Colonic mucosa (tissue), 4 donors: ENCODE measurements around the gene MPDU1. TPM values are rescaled to one million over a fixed set of nuclear protein-coding genes. Genes with fewer than 3 reads are reported as not detected.
A peak's percentile ranks its signal among the peaks of the same experiment; 100 is the strongest.

Experiments used
- DNase-seq: peaks from one replicate; pipeline ENCODE4 v3.0.0-alpha.2; 2020
- H3K27ac ChIP-seq: fragments of 200-600 bp; one replicate; pipeline ENCODE4 v1.8.0; 2021
- H3K27me3 ChIP-seq: fragments of 200-600 bp; one replicate; pipeline ENCODE4 v1.8.0; 2021
- H3K36me3 ChIP-seq: fragments of 200-600 bp; one replicate; pipeline ENCODE4 v1.8.0; 2021
- H3K4me1 ChIP-seq: fragments of 200-600 bp; one replicate; pipeline ENCODE4 v1.8.0; 2021; ENCODE audit warnings: mild to moderate bottlenecking
- H3K4me3 ChIP-seq: fragments of 200-600 bp; one replicate; pipeline ENCODE4 v1.8.0; 2021
- H3K9ac ChIP-seq, 2 donors: one replicate each; pipeline ENCODE4 v1.7.0; 2013; ENCODE audit warnings: control low read depth in 2 of 2, low read depth in 2 of 2, low read length in 2 of 2
- H3K9me3 ChIP-seq: fragments of 200-600 bp; one replicate; pipeline ENCODE4 v1.8.0; 2021
- intact Hi-C: fragments of 100-400 bp; cut with DNase I; formaldehyde crosslinking; loops from one replicate; pipeline ENCODE4 v1.14.1; 2022
- total RNA-seq, 2 donors: library from RNA; stranded (reverse); fragmentation: NEBNext Ultra II Directional in 1 of 2; extraction: Animal tissue kit (Norgen Biotek cat#: 25700) in 1 of 2; gene quantifications; one replicate each; pipeline ENCODE4 v1.2.1, GENCODE V29; 2021
- TF ChIP-seq, protein P1 (sequence below): fragments of 200-600 bp; IDR thresholded peaks from one replicate; pipeline ENCODE4 v1.8.0; 2022; ENCODE audit warnings: antibody characterized with exemption, mild to moderate bottlenecking
- donor health status: healthy.
- donor health status: DM: no; HTN: no; CAD: no.
- donor health status: DM: no; HTN: no; CAD: no.

Gene MPDU1
- total RNA-seq, 2 donors from 2014 or later: 80.1 to 111 TPM

DNA sequence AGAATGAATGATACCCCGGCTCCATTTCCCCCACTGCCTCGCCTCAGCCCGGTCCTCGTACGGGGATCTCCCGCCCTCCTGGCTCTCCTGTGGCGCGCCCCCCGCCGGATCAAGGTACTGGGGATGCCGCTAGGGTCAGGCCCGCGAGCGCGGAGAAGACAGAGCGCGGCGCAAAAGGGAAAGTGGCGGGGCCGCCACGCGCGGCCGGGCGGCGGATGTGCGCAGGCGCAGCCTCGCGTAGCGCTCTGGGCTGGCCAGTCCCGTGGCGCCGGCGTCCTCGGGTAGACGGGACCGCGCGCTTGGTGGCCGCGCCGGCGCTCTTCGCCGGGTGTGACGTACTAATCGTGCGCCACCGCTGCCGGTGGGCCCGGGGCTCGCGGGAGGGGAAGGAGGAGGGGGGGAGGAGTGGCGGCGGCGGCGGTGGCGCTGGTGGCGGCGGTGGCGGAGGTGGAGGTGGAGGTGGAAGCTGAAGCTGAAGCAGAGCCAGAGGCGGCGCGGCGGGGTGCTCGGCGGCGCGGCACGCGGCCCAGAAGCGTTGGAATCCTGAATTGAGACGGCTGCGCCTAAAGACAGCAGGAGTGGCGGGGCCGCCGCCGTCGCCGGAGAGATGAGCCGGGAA lies 22.0 kb upstream of the MPDU1 start, which contains the start of gene SENP3:
Gene SENP3, plus strand, starts transcription at position 331 of the 619 bp plus-strand sequence. CDS start 1,158 bp downstream, outside the sequence.
- H3K36me3 ChIP-seq: no peaks in the 10 kb centered on the region
- H3K9me3 ChIP-seq: no peaks in the 10 kb centered on the region
- H3K9ac ChIP-seq: peak within 1 kb of the TSS; percentile 84 to 100
- H3K4me1 ChIP-seq: peaks cover 25% of the 10 kb centered on the region
- intact Hi-C loops: loop anchor here (2.0 to 10.0 kb wide), 2 partner anchors 47 to 207 kb away; partner anchors contain the start of genes KCTD11 and TMEM95
- H3K27ac ChIP-seq: peak within 1 kb of the TSS; percentile 95
- TF ChIP-seq, protein P1, sequence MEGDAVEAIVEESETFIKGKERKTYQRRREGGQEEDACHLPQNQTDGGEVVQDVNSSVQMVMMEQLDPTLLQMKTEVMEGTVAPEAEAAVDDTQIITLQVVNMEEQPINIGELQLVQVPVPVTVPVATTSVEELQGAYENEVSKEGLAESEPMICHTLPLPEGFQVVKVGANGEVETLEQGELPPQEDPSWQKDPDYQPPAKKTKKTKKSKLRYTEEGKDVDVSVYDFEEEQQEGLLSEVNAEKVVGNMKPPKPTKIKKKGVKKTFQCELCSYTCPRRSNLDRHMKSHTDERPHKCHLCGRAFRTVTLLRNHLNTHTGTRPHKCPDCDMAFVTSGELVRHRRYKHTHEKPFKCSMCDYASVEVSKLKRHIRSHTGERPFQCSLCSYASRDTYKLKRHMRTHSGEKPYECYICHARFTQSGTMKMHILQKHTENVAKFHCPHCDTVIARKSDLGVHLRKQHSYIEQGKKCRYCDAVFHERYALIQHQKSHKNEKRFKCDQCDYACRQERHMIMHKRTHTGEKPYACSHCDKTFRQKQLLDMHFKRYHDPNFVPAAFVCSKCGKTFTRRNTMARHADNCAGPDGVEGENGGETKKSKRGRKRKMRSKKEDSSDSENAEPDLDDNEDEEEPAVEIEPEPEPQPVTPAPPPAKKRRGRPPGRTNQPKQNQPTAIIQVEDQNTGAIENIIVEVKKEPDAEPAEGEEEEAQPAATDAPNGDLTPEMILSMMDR: no peak
- peak; percentile 88 for DNase-seq
- no peaks in the 10 kb centered on the region for H3K27me3 ChIP-seq
- peak within 1 kb of the TSS; percentile 95 for H3K4me3 ChIP-seq

- TF ChIP-seq, protein P1: no peak
- no peaks in the 10 kb centered on the region for H3K9me3 ChIP-seq
- H3K4me1 ChIP-seq: peaks cover 25% of the 10 kb centered on the region
- intact Hi-C loops: loop anchor here (10.0 kb wide), 1 partner anchor 207 kb away; the partner anchor contains the start of genes KCTD11 and TMEM95
- H3K9ac ChIP-seq: peak overlapping the region; percentile 84 to 93
- H3K4me3 ChIP-seq: peak overlapping the region; percentile 95
- H3K27me3 ChIP-seq: no peaks in the 10 kb centered on the region
- DNase-seq: no peak
- H3K27ac ChIP-seq: peak overlapping the region; percentile 95
- H3K36me3 ChIP-seq: no peaks in the 10 kb centered on the region
These were observed 21.4 kb upstream of the MPDU1 start for GRCh38 chr17:7562208-7562605.

- Histone ChIP-seq H3K27me3 (no peaks in the 10 kb centered on the region), H3K36me3 (no peaks in the 10 kb centered on the region), H3K27ac (no peak overlapping the region), H3K4me3 (no peak overlapping the region), H3K9me3 (no peaks in the 10 kb centered on the region), H3K9ac (no peak overlapping the region), H3K4me1 (peaks cover 19% of the 10 kb centered on the region)
- no peak for DNase-seq
- intact Hi-C loops: loop anchor here (10.0 kb wide), 1 partner anchor 208 kb away; the partner anchor contains the start of genes KCTD11 and TMEM95
- TF ChIP-seq, protein P1: no peak
These were observed 20.4 kb upstream of the MPDU1 start for GRCh38 chr17:7563115-7563869.

DNA sequence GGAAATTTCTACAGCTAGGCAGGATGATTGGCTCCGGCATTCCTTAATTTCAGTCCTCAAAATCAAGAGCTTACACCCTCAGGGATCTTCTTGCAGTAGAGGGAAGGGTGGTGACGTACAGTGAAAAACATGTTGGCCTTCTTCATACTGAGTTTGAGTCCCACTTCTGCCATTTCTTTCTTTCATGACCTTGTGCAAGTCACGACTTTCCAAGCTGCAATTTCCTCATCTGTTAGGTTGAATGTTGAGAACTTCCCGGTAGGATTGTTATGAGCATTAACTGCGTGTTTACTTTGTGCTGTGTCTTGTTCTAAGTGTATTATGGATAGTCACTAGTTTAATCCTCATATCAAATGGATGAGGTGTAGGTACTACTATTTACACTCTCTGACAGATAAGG lies 14.1 kb upstream of the MPDU1 start:
- intact Hi-C loops: loop anchor here (10.0 kb wide), 1 partner anchor 215 kb away; the partner anchor contains the start of genes KCTD11 and TMEM95
- H3K4me3 ChIP-seq: no peak overlapping the region
- DNase-seq: no peak
- H3K9ac ChIP-seq: no peak overlapping the region
- H3K36me3 ChIP-seq: no peaks in the 10 kb centered on the region
- peaks cover under 1% of the 10 kb centered on the region for H3K4me1 ChIP-seq
- H3K27me3 ChIP-seq: no peaks in the 10 kb centered on the region
- H3K27ac ChIP-seq: no peak overlapping the region
- TF ChIP-seq, protein P1: no peak
- H3K9me3 ChIP-seq: no peaks in the 10 kb centered on the region

DNA sequence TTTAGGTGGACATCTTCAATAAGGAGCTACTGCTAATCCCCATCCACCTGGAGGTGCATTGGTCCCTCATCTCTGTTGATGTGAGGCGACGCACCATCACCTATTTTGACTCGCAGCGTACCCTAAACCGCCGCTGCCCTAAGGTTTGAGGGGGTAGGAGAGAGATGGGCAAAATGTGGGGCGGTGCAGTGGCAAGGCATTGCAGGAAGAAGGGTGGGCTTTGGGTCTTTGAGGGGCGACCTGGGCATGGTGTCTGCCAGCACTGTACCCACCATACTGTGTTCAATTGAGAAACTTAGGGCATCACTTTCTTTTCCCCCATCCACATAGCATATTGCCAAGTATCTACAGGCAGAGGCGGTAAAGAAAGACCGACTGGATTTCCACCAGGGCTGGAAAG lies 13.3 kb upstream of the MPDU1 start:
- Histone ChIP-seq H3K4me1 (peaks cover 8% of the 10 kb centered on the region), H3K4me3 (no peak overlapping the region), H3K9ac (no peak overlapping the region), H3K36me3 (peaks cover 8% of the 10 kb centered on the region), H3K27ac (no peak overlapping the region), H3K27me3 (no peaks in the 10 kb centered on the region), H3K9me3 (no peaks in the 10 kb centered on the region)
- intact Hi-C loops: no loop called here
- no peak for DNase-seq
- TF ChIP-seq, protein P1: no peak
